Activated CD8-positive, alpha-beta T cell treated with anti-CD3 and anti-CD28 coated beads, Interleukin-2, amount 10 ng/mL, durations not matched to agents 7 days and 5 days (primary cell): ENCODE measurements around the gene DAND5. TPM values are rescaled to one million over a fixed set of nuclear protein-coding genes. Genes with fewer than 3 reads are reported as not detected.

Source experiments
- ATAC-seq: fragments of 150-1000 bp; cut with Tn5 transposase; one replicate; pipeline ENCODE4 v1.10.0; 2021; ENCODE audit warnings: moderate library complexity
- CTCF ChIA-PET: fragments of 350-600 bp; sonication (Branson Sonifier 250); formaldehyde crosslinking; loops from one replicate; lab custom pipeline; 2021; ENCODE audit warnings: antibody characterized with exemption; lab: Charles Lee
- POLR2A ChIA-PET: fragments of 350-600 bp; sonication (Branson Sonifier 250); formaldehyde crosslinking; loops from one replicate; lab custom pipeline; 2021; ENCODE audit warnings: antibody characterized with exemption; lab: Charles Lee
- DNase-seq: peaks from one replicate; pipeline ENCODE4 v3.0.0-alpha.2; 2020
- H3K27ac Mint-ChIP-seq: one replicate; pipeline ENCODE4 v1.8.0; 2021; ENCODE audit warnings: mild to moderate bottlenecking, mixed read lengths
- H3K27me3 Mint-ChIP-seq: one replicate; pipeline ENCODE4 v1.8.0; 2021; ENCODE audit warnings: low read depth, mixed read lengths
- H3K36me3 Mint-ChIP-seq: one replicate; pipeline ENCODE4 v1.8.0; 2021; ENCODE audit warnings: low read depth, mixed read lengths
- H3K4me1 Mint-ChIP-seq: one replicate; pipeline ENCODE4 v1.8.0; 2021; ENCODE audit warnings: low read depth, mixed read lengths
- H3K4me3 Mint-ChIP-seq: one replicate; pipeline ENCODE4 v1.8.0; 2021; ENCODE audit warnings: mild to moderate bottlenecking, mixed read lengths
- H3K9me3 Mint-ChIP-seq: one replicate; pipeline ENCODE4 v1.8.0; 2022; ENCODE audit warnings: mixed read lengths; ENCODE audit not compliant: insufficient read depth
- total RNA-seq, 2 experiments: library from RNA; stranded (reverse); gene quantifications; one replicate each; pipeline ENCODE4 v1.2.3, GENCODE V29; 2021

The DAND5 gene
- total RNA-seq, 2 experiments from 2014 or later: 0.21 to 0.34 TPM

DNA sequence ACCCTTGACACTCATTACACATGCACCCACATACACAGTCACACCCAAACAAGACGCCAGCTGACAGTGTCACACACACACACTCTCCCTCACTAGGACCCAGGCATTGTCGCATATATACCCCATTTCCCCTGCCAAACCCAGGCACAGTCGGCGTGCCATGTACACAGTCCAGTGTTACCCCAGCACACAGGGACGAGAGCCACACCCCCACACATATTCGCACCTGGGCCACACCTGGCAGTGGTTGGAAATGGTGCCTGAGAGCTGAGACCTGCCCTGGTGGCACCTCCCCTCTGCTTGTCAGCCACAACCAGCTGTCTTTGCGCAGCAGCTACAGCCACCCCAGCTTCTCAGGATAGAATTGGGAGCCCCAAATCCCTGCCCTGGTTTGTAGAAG lies 34.9 kb downstream of the DAND5 start:
- H3K27me3 Mint-ChIP-seq: peaks cover 8% of the 10 kb centered on the region
- POLR2A ChIA-PET: no interaction called here

GRCh38 chr19:13005253-13005652 lies 35.9 kb downstream of the DAND5 start:
- POLR2A ChIA-PET: no interaction called here
- no peak overlapping the region for H3K27ac Mint-ChIP-seq
- CTCF ChIA-PET: interaction anchor here (0.8 to 2.0 kb wide), 4 partner anchors 28 to 88 kb away, joined by 3 to 7 read pairs (median 4); no protein-coding TSS in a partner anchor
- DNase-seq (no peak), ATAC-seq (no peak)
- H3K4me3 Mint-ChIP-seq: no peak overlapping the region
- H3K27me3 Mint-ChIP-seq: peaks cover 15% of the 10 kb centered on the region
- no peaks in the 10 kb centered on the region for H3K4me1 Mint-ChIP-seq
- no peaks in the 10 kb centered on the region for H3K36me3 Mint-ChIP-seq
- no peaks in the 10 kb centered on the region for H3K9me3 Mint-ChIP-seq

More for the DNA sequence above, 34.9 kb downstream of the DAND5 start:
- H3K4me3 Mint-ChIP-seq: no peak overlapping the region
- no peaks in the 10 kb centered on the region for H3K4me1 Mint-ChIP-seq
- H3K27ac Mint-ChIP-seq: no peak overlapping the region
- no peaks in the 10 kb centered on the region for H3K9me3 Mint-ChIP-seq
- no peak for DNase-seq
- ATAC-seq: no peak
- CTCF ChIA-PET: interaction anchor here (1.2 to 1.4 kb wide), 2 partner anchors 39 to 89 kb away, joined by 3 to 4 read pairs; no protein-coding TSS in a partner anchor
- H3K36me3 Mint-ChIP-seq: no peaks in the 10 kb centered on the region

- no peaks in the 10 kb centered on the region for H3K4me1 Mint-ChIP-seq
- H3K27me3 Mint-ChIP-seq: peaks cover 21% of the 10 kb centered on the region
- H3K27ac Mint-ChIP-seq: no peak overlapping the region
- CTCF ChIA-PET: interaction anchor here (0.9 to 2.0 kb wide), 3 partner anchors 28 to 55 kb away, joined by 4 to 7 read pairs (median 5); no protein-coding TSS in a partner anchor
- no peaks in the 10 kb centered on the region for H3K36me3 Mint-ChIP-seq
- no peak overlapping the region for H3K4me3 Mint-ChIP-seq
- ATAC-seq (no peak), DNase-seq (no peak)
- no peaks in the 10 kb centered on the region for H3K9me3 Mint-ChIP-seq
- POLR2A ChIA-PET: no interaction called here
Observed at GRCh38 chr19:13005861-13006370, 36.5 kb downstream of the DAND5 start.

DNA sequence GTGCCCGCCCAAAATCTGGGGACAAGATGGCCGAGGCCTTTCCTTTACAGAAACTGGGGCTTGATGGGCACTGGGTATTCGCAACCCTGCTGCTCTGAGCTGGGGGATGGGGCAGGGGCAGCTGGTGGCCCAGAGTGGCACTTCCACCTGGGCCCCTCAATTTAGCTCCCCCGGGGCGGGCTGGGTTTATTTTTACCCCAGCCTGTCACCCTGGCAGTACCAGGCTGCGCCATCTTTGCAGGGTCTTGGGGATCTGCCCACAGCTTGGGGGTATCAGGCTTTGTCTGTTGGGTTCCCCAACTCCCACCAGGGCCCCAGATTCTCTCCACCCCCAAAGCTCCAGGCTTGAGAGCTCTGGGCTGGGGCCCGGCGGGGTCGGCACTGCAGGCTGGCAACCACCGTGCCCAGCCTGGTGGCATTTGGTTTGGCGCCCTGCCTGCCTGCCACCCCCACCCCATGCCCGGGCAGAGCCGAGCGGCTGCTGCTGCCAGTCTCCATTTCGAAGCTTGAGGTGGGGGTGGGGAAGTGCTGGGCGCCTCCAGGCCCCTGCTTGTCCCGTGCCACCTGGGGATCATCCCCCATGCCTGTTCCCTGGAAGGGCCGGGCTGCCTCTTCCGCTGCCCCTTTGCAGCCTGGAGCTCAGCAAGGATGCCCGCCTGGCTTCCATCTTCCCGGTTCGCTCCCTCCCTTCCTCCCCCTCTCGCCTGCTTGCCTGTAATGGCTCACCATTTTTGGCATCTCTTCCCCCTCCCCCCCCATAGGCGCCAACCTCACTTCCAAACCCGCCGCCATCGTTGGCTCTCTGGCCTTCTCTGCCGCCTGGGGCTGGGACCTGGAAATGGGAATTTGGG lies 37.3 kb downstream of the DAND5 start:
- Mint-ChIP-seq H3K9me3 (no peaks in the 10 kb centered on the region), H3K4me1 (no peaks in the 10 kb centered on the region), H3K36me3 (no peaks in the 10 kb centered on the region), H3K27me3 (peaks cover 27% of the 10 kb centered on the region), H3K27ac (no peak overlapping the region), H3K4me3 (no peak overlapping the region)
- ChIA-PET POLR2A (no interaction called here), CTCF (interaction anchor here (0.9 to 2.0 kb wide), 3 partner anchors 27 to 55 kb away, joined by 4 to 7 read pairs (median 5); no protein-coding TSS in a partner anchor)
- no peak for DNase-seq
- no peak for ATAC-seq

DNA sequence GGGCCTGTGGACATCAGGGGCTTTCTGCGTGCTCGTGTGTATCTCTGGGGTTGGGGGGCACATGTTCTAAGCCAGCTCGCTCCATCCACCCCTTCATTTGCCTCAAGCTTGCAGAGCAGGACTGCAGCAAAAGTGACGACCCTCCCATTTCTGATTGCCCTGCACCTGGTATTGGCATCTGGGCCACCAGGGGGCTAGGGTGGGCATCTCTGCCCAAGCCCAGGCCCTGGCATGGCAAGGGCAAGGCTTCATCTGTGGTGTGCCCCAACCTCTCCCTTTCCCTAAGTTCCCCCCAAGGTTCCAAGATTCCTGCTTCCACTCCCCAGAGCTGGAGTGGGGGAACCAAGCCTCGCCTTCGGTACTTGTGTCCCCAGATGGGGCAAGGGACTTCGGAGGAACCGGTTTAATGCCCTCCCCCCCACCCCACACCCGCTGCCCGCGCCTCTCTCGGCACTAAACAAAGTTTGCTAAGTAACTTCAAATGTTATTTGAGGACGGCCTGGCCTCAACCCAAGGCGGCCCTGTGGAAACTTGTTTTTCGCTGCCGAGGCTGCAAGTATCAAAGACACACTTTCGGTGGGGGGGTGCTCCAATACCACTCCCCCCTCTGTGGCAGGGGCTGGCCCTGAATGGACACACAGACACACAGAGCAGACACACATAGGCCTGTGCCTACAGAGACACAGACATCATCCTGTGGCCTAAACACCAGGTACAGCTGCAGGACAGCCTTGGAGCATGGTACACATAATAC lies 38.1 kb downstream of the DAND5 start:
- Mint-ChIP-seq H3K4me1 (peaks cover 1% of the 10 kb centered on the region), H3K36me3 (no peaks in the 10 kb centered on the region), H3K9me3 (no peaks in the 10 kb centered on the region), H3K4me3 (no peak overlapping the region), H3K27ac (no peak overlapping the region), H3K27me3 (peaks cover 33% of the 10 kb centered on the region)
- DNase-seq (no peak), ATAC-seq (no peak)
- POLR2A ChIA-PET: no interaction called here
- CTCF ChIA-PET: no interaction called here

DNA sequence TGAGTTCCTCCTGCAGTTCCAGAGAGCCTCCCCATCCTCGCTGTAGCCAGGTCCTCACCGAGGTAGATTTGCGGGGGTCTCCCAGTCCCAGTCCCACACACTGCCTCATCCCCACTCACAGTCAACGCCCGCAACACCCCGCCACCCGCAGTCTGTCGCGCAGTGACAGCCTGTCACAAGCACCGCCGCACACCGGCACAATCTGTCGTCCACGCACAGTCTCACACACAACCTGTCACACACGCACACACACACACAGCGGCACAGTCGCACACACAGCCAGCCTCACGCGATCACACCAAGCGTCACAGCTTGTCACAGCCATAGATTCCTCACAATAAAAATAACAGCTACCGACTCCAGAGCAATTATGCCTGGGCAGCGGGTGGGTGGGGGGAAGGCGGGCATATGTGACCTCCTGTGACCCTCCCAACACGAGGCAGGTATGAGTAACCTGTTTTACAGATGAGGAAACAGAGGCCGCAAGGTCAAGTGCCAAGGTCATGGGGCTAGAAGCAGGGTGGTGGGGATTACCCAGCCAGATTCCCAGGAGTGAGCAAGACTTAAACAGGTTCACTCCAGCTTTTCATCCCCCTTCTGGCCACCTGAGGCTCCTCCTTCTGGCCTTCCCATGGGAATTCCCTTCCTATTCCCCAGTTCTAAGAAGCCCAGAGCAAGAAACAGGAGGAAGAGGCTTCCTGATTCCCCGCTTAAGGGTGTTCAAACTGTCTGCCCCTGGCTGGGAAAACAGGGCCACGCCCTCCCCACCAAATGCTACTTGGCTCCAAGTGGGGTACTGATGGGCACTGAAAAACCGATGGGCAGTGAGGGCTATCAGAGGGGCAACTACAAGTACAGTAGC lies 39.8 kb downstream of the DAND5 start:
- POLR2A ChIA-PET: no interaction called here
- Mint-ChIP-seq H3K4me3 (no peak overlapping the region), H3K27ac (no peak overlapping the region), H3K36me3 (peaks cover 2% of the 10 kb centered on the region), H3K27me3 (peaks cover 47% of the 10 kb centered on the region), H3K9me3 (no peaks in the 10 kb centered on the region), H3K4me1 (peaks cover 17% of the 10 kb centered on the region)
- ATAC-seq (no peak), DNase-seq (no peak)
- CTCF ChIA-PET: interaction anchor here (0.9 to 1.2 kb wide), 2 partner anchors 24 to 44 kb away, joined by 3 read pairs; no protein-coding TSS in a partner anchor

- Mint-ChIP-seq H3K9me3 (no peaks in the 10 kb centered on the region), H3K27me3 (peaks cover 55% of the 10 kb centered on the region), H3K36me3 (peaks cover 2% of the 10 kb centered on the region), H3K4me1 (peaks cover 21% of the 10 kb centered on the region), H3K4me3 (no peak overlapping the region), H3K27ac (no peak overlapping the region)
- POLR2A ChIA-PET: interaction anchor here (0.9 kb wide), 1 partner anchor 20 kb away, joined by 3 read pairs; no protein-coding TSS in a partner anchor
- DNase-seq (no peak), ATAC-seq (no peak)
- CTCF ChIA-PET: interaction anchor here (1.0 to 1.5 kb wide), 3 partner anchors 19 to 84 kb away, joined by 3 to 4 read pairs (median 3); no protein-coding TSS in a partner anchor
Observed at GRCh38 chr19:13010038-13010991, 40.9 kb downstream of the DAND5 start.

DNA sequence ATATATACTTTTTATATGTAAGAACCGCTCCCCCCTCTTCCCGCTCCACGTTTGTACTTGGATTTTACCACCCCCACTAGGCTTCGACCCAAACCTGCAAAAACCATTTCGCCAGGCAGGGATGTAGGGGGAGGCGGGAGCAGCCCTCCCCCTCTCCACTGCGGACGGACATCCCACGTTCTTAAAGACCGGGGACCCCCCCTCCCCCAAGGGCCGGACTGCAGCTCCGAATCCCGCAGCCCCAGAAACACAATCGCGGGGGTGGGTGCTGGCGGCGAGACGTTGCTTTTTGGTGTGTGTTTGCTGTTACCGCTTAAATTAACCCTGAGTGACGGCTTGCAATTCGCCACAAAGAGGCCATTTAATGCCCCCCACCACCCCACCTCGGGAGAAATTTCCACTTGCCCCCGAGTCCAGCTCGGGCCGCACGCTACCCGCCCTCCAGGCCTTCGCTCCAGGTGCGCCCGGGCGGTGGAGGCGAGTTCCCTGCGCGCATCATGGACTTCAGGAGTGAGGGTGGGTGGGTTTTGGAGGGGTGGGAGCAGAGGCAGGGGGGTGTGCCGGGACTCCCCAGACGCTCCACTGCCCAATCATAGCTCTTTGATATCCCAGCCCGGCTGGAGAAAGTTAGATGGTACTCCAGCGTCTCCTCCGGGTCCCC lies 41.7 kb downstream of the DAND5 start:
- ATAC-seq (no peak), DNase-seq (no peak)
- ChIA-PET POLR2A (interaction anchor here (0.9 kb wide), 1 partner anchor 21 kb away, joined by 3 read pairs; no protein-coding TSS in a partner anchor), CTCF (interaction anchor here (1.0 to 1.5 kb wide), 3 partner anchors 18 to 83 kb away, joined by 3 to 4 read pairs (median 3); no protein-coding TSS in a partner anchor)
- Mint-ChIP-seq H3K4me3 (no peak overlapping the region), H3K36me3 (peaks cover 2% of the 10 kb centered on the region), H3K27me3 (peaks cover 62% of the 10 kb centered on the region), H3K4me1 (peaks cover 21% of the 10 kb centered on the region), H3K27ac (no peak overlapping the region), H3K9me3 (no peaks in the 10 kb centered on the region)

GRCh38 chr19:13011653-13012389 lies 42.4 kb downstream of the DAND5 start:
- peaks cover 21% of the 10 kb centered on the region for H3K4me1 Mint-ChIP-seq
- CTCF ChIA-PET: interaction anchor here (1.2 to 1.5 kb wide), 2 partner anchors 17 to 46 kb away, joined by 3 to 4 read pairs; no protein-coding TSS in a partner anchor
- peaks cover 69% of the 10 kb centered on the region for H3K27me3 Mint-ChIP-seq
- no peak overlapping the region for H3K4me3 Mint-ChIP-seq
- no peaks in the 10 kb centered on the region for H3K9me3 Mint-ChIP-seq
- peak overlapping the region; percentile 43 for H3K27ac Mint-ChIP-seq
- no peak for ATAC-seq
- H3K36me3 Mint-ChIP-seq: peaks cover 2% of the 10 kb centered on the region
- POLR2A ChIA-PET: no interaction called here
- DNase-seq: no peak
